Activated CD8-positive, alpha-beta T cell treated with anti-CD3 and anti-CD28 coated beads for 36 hours (primary cell): ENCODE measurements around the gene USP37. TPM values are rescaled to one million over a fixed set of nuclear protein-coding genes. Genes with fewer than 3 reads are reported as not detected.

Experiments used
- ATAC-seq: fragments of 200-7000 bp; cut with Tn5 transposase; one replicate; pipeline ENCODE4 v1.10.0; 2021; ENCODE audit warnings: mild to moderate bottlenecking, moderate library complexity
- CTCF ChIA-PET: fragments of 350-600 bp; sonication (Branson Sonifier 250); formaldehyde crosslinking; loops from one replicate; lab custom pipeline; 2021; ENCODE audit warnings: antibody characterized with exemption; lab: Charles Lee
- POLR2A ChIA-PET: fragments of 350-600 bp; sonication (Branson Sonifier 250); formaldehyde crosslinking; loops from one replicate; lab custom pipeline; 2021; ENCODE audit warnings: antibody characterized with exemption; lab: Charles Lee
- DNase-seq: peaks from one replicate; pipeline ENCODE4 v3.0.0-alpha.2; 2020
- H3K27ac Mint-ChIP-seq: one replicate; pipeline ENCODE4 v1.8.0; 2021; ENCODE audit warnings: mild to moderate bottlenecking, mixed read lengths
- H3K27me3 Mint-ChIP-seq: one replicate; pipeline ENCODE4 v1.8.0; 2021; ENCODE audit warnings: mixed read lengths
- H3K36me3 Mint-ChIP-seq: one replicate; pipeline ENCODE4 v1.8.0; 2021; ENCODE audit warnings: low read depth, mixed read lengths
- H3K4me1 Mint-ChIP-seq: one replicate; pipeline ENCODE4 v1.8.0; 2021; ENCODE audit warnings: low read depth, mixed read lengths
- H3K4me3 Mint-ChIP-seq: one replicate; pipeline ENCODE4 v1.8.0; 2021; ENCODE audit warnings: mild to moderate bottlenecking, moderate library complexity, mixed read lengths
- H3K9me3 Mint-ChIP-seq: one replicate; pipeline ENCODE4 v1.8.0; 2021; ENCODE audit warnings: mixed read lengths
- CTCF ChIP-seq: fragments of 200-600 bp; IDR thresholded peaks from one replicate; pipeline ENCODE4 v1.8.0; 2022; ENCODE audit warnings: antibody characterized with exemption, mild to moderate bottlenecking
- intact Hi-C: fragments of 100-400 bp; cut with micrococcal nuclease; formaldehyde crosslinking; loops from one replicate; pipeline ENCODE4 v1.10.0; 2022
- total RNA-seq, 2 experiments: library from RNA; stranded (reverse); gene quantifications; one replicate each; pipeline ENCODE4 v1.2.3, GENCODE V29; 2021

Gene USP37
- total RNA-seq, 2 experiments from 2014 or later = 51.7 to 53.2 TPM

GRCh38 chr2:218474527-218474926 lies 93.6 kb downstream of the USP37 start:
- H3K4me3 Mint-ChIP-seq = no peak overlapping the region
- no peaks in the 10 kb centered on the region for H3K27me3 Mint-ChIP-seq
- peaks cover 50% of the 10 kb centered on the region for H3K36me3 Mint-ChIP-seq
- DNase-seq (no peak), ATAC-seq (no peak)
- TF ChIP-seq CTCF = no peak
- ChIA-PET CTCF (interaction anchor here (0.7 to 1.6 kb wide), 2 partner anchors 9 to 13 kb away, joined by 3 to 10 read pairs; no protein-coding TSS in a partner anchor), POLR2A (no interaction called here)
- H3K9me3 Mint-ChIP-seq = no peaks in the 10 kb centered on the region
- H3K4me1 Mint-ChIP-seq = peaks cover 11% of the 10 kb centered on the region
- H3K27ac Mint-ChIP-seq = no peak overlapping the region
- intact Hi-C loops = no loop called here

- no peak for TF ChIP-seq CTCF
- no peak overlapping the region for H3K27ac Mint-ChIP-seq
- ATAC-seq (no peak), DNase-seq (no peak)
- H3K9me3 Mint-ChIP-seq = no peaks in the 10 kb centered on the region
- H3K27me3 Mint-ChIP-seq = no peaks in the 10 kb centered on the region
- intact Hi-C loops = no loop called here
- no peak overlapping the region for H3K4me3 Mint-ChIP-seq
- peaks cover 42% of the 10 kb centered on the region for H3K36me3 Mint-ChIP-seq
- peaks cover 11% of the 10 kb centered on the region for H3K4me1 Mint-ChIP-seq
- POLR2A ChIA-PET = no interaction called here
- CTCF ChIA-PET = no interaction called here
Observed at GRCh38 chr2:218472988-218473387, 95.2 kb downstream of the USP37 start.

- Mint-ChIP-seq H3K4me1 (peaks cover 11% of the 10 kb centered on the region), H3K36me3 (peaks cover 38% of the 10 kb centered on the region), H3K27ac (no peak overlapping the region), H3K4me3 (no peak overlapping the region), H3K9me3 (no peaks in the 10 kb centered on the region), H3K27me3 (no peaks in the 10 kb centered on the region)
- intact Hi-C loops = no loop called here
- POLR2A ChIA-PET = no interaction called here
- TF ChIP-seq CTCF = no peak
- CTCF ChIA-PET = interaction anchor here (1.1 to 1.5 kb wide), 3 partner anchors 10 to 176 kb away, joined by 3 to 5 read pairs (median 4); no protein-coding TSS in a partner anchor
- ATAC-seq (no peak), DNase-seq (no peak)
Observed at GRCh38 chr2:218471982-218472381, 96.2 kb downstream of the USP37 start.

- DNase-seq (no peak), ATAC-seq (no peak)
- no peaks in the 10 kb centered on the region for H3K27me3 Mint-ChIP-seq
- peaks cover 38% of the 10 kb centered on the region for H3K36me3 Mint-ChIP-seq
- CTCF ChIA-PET = interaction anchor here (0.6 to 1.5 kb wide), 4 partner anchors 8 to 177 kb away, joined by 3 to 5 read pairs (median 4); no protein-coding TSS in a partner anchor
- POLR2A ChIA-PET = interaction anchor here (0.7 kb wide), 1 partner anchor 76 kb away, joined by 3 read pairs; no protein-coding TSS in a partner anchor
- H3K4me3 Mint-ChIP-seq = no peak overlapping the region
- H3K4me1 Mint-ChIP-seq = peaks cover 11% of the 10 kb centered on the region
- TF ChIP-seq CTCF = no peak
- intact Hi-C loops = no loop called here
- H3K9me3 Mint-ChIP-seq = no peaks in the 10 kb centered on the region
- H3K27ac Mint-ChIP-seq = no peak overlapping the region
Observed at GRCh38 chr2:218471036-218471435, 97.1 kb downstream of the USP37 start.

GRCh38 chr2:218470448-218470847 lies 97.7 kb downstream of the USP37 start:
- H3K4me3 Mint-ChIP-seq = no peak overlapping the region
- DNase-seq (no peak), ATAC-seq (no peak)
- CTCF ChIA-PET = no interaction called here
- no peak overlapping the region for H3K27ac Mint-ChIP-seq
- POLR2A ChIA-PET = no interaction called here
- no peaks in the 10 kb centered on the region for H3K27me3 Mint-ChIP-seq
- H3K36me3 Mint-ChIP-seq = peaks cover 40% of the 10 kb centered on the region
- intact Hi-C loops = no loop called here
- peaks cover 11% of the 10 kb centered on the region for H3K4me1 Mint-ChIP-seq
- no peaks in the 10 kb centered on the region for H3K9me3 Mint-ChIP-seq
- TF ChIP-seq CTCF = no peak
